ENCODE data around the gene KCNMB2. TPM values are rescaled to one million over a fixed set of nuclear protein-coding genes. Genes with fewer than 3 reads are reported as not detected.

KCNMB2 gene
- total RNA-seq, 4 donors from 2014 or later = not detected

DNA sequence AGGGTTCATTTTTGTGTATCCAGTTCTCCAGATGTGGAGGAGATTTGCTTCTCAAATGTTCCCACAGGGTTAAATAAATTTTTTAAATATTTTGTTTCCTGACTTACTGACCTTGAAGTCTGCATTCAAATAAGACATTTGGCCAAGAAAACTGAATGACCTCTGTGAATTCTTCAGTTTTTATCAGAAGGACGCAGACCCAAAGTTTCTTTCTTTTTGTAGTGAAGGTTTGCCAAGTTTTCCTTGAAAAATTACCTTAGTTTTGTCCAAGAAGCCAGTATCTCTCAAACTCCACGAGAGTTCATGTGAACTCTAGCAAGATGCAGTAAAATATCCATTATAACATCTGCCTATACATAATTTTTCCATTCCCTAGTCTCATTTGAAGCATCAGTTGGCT is 332.4 kb downstream of the KCNMB2 start:
- Histone ChIP-seq H3K27me3 (no peaks in the 10 kb centered on the region), H3K27ac (no peak overlapping the region), H3K9me3 (no peaks in the 10 kb centered on the region), H3K4me3 (no peak overlapping the region), H3K36me3 (no peaks in the 10 kb centered on the region), H3K4me1 (peaks cover 0 to 11% of the 10 kb centered on the region in 2 donors)
- intact Hi-C loops (cut with DNase I; ENCODE audit: low total_unique reads) (no loop called here), in situ Hi-C loops (cut with MboI; ENCODE audit: low sequenced_read_pairs in 4 of 4) (no loop called here)
- ATAC-seq (no peak), DNase-seq (no peak)
- no peak for TF ChIP-seq POLR2A (IDR thresholded peaks at IDR 0.05)
- TF ChIP-seq, protein P1, sequence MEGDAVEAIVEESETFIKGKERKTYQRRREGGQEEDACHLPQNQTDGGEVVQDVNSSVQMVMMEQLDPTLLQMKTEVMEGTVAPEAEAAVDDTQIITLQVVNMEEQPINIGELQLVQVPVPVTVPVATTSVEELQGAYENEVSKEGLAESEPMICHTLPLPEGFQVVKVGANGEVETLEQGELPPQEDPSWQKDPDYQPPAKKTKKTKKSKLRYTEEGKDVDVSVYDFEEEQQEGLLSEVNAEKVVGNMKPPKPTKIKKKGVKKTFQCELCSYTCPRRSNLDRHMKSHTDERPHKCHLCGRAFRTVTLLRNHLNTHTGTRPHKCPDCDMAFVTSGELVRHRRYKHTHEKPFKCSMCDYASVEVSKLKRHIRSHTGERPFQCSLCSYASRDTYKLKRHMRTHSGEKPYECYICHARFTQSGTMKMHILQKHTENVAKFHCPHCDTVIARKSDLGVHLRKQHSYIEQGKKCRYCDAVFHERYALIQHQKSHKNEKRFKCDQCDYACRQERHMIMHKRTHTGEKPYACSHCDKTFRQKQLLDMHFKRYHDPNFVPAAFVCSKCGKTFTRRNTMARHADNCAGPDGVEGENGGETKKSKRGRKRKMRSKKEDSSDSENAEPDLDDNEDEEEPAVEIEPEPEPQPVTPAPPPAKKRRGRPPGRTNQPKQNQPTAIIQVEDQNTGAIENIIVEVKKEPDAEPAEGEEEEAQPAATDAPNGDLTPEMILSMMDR (IDR thresholded peaks at IDR 0.05 in 4 of 5, conservative IDR thresholded peaks at IDR 0.05 in 1 of 5) = no peak

DNA sequence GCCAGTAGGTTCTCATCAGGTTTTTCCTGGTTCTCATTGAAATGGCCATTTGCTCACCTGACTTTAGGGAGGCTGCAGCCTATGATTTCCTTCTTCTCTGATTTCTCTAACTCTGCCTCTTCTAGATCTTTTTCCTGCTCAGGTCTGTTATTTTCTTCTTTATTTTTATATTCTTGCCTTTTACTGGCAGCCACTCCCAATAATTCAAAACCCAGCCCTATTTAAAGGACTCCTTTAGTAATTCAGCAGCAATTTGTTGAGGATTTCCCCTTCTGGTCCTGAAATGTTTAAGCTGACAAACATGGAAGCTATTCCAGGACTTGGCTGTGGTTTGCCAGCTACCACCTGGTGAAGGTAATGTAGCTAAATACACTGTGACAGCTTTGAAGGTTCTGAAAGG is 333.8 kb downstream of the KCNMB2 start:
- in situ Hi-C loops (cut with MboI; ENCODE audit: low sequenced_read_pairs in 4 of 4) = no loop called here
- intact Hi-C loops (cut with DNase I; ENCODE audit: low total_unique reads) = no loop called here
- TF ChIP-seq, protein P1 (IDR thresholded peaks at IDR 0.05 in 4 of 5, conservative IDR thresholded peaks at IDR 0.05 in 1 of 5) = no peak
- no peak for TF ChIP-seq POLR2A (IDR thresholded peaks at IDR 0.05)
- Histone ChIP-seq H3K4me1 (peaks cover 0 to 11% of the 10 kb centered on the region in 2 donors), H3K36me3 (no peaks in the 10 kb centered on the region), H3K9me3 (no peaks in the 10 kb centered on the region), H3K27ac (no peak overlapping the region), H3K27me3 (no peaks in the 10 kb centered on the region), H3K4me3 (no peak overlapping the region)
- ATAC-seq (no peak), DNase-seq (no peak)

DNA sequence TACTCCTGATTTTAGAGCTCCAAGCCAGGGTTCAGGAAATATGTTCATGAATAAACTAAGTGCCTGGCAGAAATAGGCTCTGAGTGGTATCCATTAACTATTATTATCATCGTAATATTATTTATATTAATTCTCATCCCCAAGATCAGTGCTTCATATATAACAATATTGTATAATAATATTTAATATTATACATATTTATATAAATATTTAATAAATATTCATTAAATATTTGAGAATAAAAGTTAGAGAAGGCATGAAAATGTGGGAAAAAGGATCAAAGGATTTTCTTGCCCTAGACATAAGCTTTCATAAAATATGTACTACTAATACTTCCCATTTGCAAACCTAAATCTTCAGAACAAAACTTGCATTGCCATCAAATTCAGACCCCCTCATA is 338.9 kb downstream of the KCNMB2 start:
- H3K9me3 ChIP-seq = no peaks in the 10 kb centered on the region
- H3K4me1 ChIP-seq = no peaks in the 10 kb centered on the region
- in situ Hi-C loops (cut with MboI; ENCODE audit: low sequenced_read_pairs in 4 of 4) (no loop called here), intact Hi-C loops (cut with DNase I; ENCODE audit: low total_unique reads) (no loop called here)
- no peak for ATAC-seq
- DNase-seq = no peak
- H3K4me3 ChIP-seq = no peak overlapping the region
- no peaks in the 10 kb centered on the region for H3K27me3 ChIP-seq
- no peaks in the 10 kb centered on the region for H3K36me3 ChIP-seq
- H3K27ac ChIP-seq = no peak overlapping the region
- TF ChIP-seq, protein P1 (IDR thresholded peaks at IDR 0.05 in 4 of 5, conservative IDR thresholded peaks at IDR 0.05 in 1 of 5) = no peak
- no peak for TF ChIP-seq POLR2A (IDR thresholded peaks at IDR 0.05)

DNA sequence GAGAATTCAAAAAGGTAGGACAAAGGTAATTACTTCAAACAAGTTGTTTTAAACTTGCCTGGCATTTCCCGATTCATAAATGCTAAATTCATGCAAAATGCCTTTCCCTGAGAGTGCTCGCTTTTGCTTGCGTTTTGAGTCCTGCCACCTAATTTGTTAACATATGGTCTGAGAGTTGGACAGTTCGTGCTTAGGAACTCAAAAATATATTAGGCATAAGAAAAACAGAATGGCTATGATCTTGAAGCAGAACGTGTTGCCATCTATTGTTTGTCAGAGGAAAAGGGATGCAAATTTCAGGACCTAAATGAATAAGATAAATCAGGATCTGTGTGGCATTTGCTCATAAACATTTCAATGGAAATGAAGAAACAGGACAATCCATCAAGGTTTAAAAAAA is 339.6 kb downstream of the KCNMB2 start:
- no peaks in the 10 kb centered on the region for H3K36me3 ChIP-seq
- no peak overlapping the region for H3K4me3 ChIP-seq
- H3K9me3 ChIP-seq = no peaks in the 10 kb centered on the region
- intact Hi-C loops (cut with DNase I; ENCODE audit: low total_unique reads) = no loop called here
- in situ Hi-C loops (cut with MboI; ENCODE audit: low sequenced_read_pairs in 4 of 4) = no loop called here
- no peak overlapping the region for H3K27ac ChIP-seq
- H3K27me3 ChIP-seq = no peaks in the 10 kb centered on the region
- TF ChIP-seq POLR2A (IDR thresholded peaks at IDR 0.05) = no peak
- TF ChIP-seq, protein P1 (IDR thresholded peaks at IDR 0.05 in 4 of 5, conservative IDR thresholded peaks at IDR 0.05 in 1 of 5) = no peak
- DNase-seq = no peak
- ATAC-seq = no peak
- H3K4me1 ChIP-seq = no peaks in the 10 kb centered on the region

DNA sequence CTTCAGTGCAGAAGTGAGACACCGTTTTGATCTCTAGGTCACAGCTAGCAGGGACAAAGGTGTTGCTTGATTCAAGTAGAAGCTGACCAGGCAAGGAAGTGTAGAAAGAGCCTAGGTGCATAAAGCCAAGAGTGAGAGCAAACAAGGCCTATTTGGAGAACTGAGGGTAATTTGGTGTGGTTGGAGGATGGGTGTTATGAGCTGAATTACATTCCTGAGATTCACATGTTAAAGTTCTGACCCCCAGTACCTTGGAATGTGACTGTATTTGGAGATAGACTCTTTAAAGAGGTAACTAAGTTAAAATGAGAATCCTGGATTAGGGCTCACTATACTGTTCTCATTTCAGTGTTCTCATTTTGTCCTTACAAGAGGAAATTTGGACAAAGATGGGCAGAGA is 344.0 kb downstream of the KCNMB2 start:
- DNase-seq = no peak
- intact Hi-C loops (cut with DNase I; ENCODE audit: low total_unique reads) (no loop called here), in situ Hi-C loops (cut with MboI; ENCODE audit: low sequenced_read_pairs in 4 of 4) (no loop called here)
- H3K27me3 ChIP-seq = no peaks in the 10 kb centered on the region
- ATAC-seq = no peak
- TF ChIP-seq POLR2A (IDR thresholded peaks at IDR 0.05) = no peak
- TF ChIP-seq, protein P1 (IDR thresholded peaks at IDR 0.05 in 4 of 5, conservative IDR thresholded peaks at IDR 0.05 in 1 of 5) = no peak
- no peaks in the 10 kb centered on the region for H3K36me3 ChIP-seq
- no peak overlapping the region for H3K27ac ChIP-seq
- H3K9me3 ChIP-seq = no peaks in the 10 kb centered on the region
- no peaks in the 10 kb centered on the region for H3K4me1 ChIP-seq
- H3K4me3 ChIP-seq = no peak overlapping the region

Data from gastrocnemius medialis (tissue), 4 donors.